HG03025 (cell line): ENCODE results near the gene CLRN2.
"Not testable (repeated sequence)": the region's sequence is repeated elsewhere in the genome, so short reads cannot be mapped to it uniquely, and the experiment has no call there.

ENCODE experiments used
- ATAC-seq: cut with Tn5 transposase; IDR thresholded peaks from one replicate; pipeline ENCODE4 v1.9.1; 2021; ENCODE audit warnings: mild to moderate bottlenecking, moderate library complexity; ENCODE audit not compliant: unreplicated experiment, low FRiP score

Gene CLRN2

DNA sequence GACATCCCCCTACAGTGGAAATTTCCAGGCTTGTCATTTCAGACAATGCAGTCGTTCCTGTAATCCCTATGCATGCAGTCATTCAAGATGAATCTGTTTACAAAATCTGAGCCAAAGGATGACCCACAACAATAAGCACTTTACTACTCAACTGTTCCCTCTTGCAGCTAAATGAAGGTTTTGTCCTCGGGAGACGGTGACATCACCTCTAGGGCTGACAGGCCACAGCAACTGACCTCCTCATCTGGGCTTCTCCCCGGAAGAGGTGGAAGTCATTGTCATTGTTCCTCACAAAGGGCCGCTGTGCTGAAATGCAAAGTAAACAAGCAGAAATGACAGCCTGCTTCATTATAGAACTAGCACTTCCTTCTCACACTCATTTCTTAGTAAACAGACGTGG lies 29.2 kb downstream of the CLRN2 start:
- ATAC-seq: no peak

GRCh38 chr4:17544831-17545234 lies 29.9 kb downstream of the CLRN2 start:
- ATAC-seq: no peak

GRCh38 chr4:17545374-17546140 lies 30.6 kb downstream of the CLRN2 start:
- no peak for ATAC-seq

DNA sequence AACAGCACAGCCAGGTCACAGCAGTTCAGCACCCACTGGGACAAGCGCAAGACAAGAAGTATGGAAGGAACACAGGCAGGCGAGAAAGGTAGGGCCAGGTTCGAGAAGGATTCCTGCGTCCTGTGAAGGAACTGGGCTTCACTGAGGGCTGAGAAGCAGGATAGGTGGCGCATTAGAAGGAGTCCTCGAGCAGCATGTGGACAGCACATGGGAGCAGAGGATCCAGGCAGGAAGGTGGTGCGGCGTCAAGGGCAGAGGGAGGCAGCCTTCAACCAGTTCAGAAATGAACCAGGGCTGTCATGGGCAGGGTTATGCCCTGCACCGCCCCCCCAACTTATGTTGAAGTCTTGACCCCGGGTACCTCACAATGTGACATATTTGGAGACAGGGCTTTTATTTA lies 31.3 kb downstream of the CLRN2 start:
- no peak for ATAC-seq

GRCh38 chr4:17546678-17547077 lies 31.7 kb downstream of the CLRN2 start:
- ATAC-seq: no peak

DNA sequence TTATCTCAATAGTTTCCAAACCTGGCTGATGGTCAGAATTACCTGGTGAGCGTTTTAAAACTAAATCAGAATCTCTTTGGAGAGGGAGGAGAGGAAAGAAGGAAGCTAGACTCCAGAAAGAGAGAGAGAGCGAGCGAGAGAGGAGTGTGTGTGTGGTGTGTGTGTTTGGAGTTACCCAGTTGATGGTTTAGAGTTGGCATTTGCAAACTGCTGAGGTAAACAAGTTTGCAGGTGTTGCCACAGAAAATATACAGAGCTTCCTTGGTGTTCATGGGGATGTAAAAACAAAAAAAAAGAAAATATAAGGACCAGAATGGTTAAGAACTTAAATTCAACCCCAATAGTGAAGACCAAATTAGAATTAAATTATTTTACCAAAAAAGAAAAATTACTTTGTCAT lies 35.6 kb downstream of the CLRN2 start:
- no peak for ATAC-seq

GRCh38 chr4:17552427-17552826 lies 37.5 kb downstream of the CLRN2 start:
- ATAC-seq: no peak

DNA sequence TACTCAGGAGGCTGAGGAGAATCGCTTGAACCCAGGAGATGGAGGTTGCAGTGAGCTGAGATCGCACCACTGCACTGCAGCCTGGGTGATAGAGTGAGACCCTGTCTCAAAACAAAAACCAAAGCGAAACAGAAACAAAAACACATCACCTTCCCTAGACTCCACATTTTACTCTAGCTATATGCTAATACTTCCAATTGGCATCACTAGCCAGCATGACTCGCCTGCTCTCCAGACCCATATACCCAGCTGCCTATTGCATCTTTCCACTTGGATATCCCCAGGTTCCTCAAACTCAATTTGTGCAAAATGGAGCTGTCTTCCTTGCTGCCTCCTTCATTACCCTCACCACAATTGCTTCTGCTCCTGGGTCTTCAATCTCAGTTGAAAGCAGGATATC lies 39.6 kb downstream of the CLRN2 start:
- no peak for ATAC-seq

GRCh38 chr4:17556498-17556897 lies 41.5 kb downstream of the CLRN2 start:
- no peak for ATAC-seq

GRCh38 chr4:17557880-17558279 lies 42.9 kb downstream of the CLRN2 start:
- ATAC-seq: no peak

- ATAC-seq: no peak
Observed at GRCh38 chr4:17558941-17559708, 44.2 kb downstream of the CLRN2 start.

- ATAC-seq: no peak
Observed at GRCh38 chr4:17559709-17560048, 44.7 kb downstream of the CLRN2 start.

DNA sequence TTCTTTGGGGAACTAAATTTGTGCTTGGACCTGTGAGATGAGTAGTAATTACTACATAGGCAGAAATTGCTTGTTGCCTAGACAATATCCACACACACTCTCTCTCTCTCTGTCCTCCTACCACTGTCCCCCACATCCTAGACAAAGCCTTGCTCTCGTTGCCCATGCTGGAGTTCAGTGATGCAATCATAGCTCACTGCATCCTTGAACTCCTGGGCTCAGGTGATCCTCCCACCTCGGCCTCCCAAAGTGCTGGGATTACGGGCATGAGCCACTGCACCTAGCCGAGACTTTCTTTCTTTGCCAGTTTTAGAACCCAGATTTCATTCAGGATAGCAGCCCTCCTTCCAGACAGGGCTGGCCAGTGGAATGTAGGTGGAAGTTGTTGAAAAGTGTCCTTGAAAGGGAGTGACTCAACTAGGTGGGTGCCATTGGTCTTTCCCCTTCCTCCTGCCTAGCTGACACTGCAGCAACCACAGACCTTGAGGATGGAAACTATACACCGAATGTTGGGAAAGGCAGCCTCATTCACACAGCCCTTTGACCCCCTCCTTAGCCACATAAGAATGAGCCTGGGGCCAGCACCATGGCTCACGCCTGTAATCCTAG lies 45.2 kb downstream of the CLRN2 start:
- ATAC-seq: no peak

GRCh38 chr4:17561195-17561909 lies 46.4 kb downstream of the CLRN2 start:
- no peak for ATAC-seq

GRCh38 chr4:17562157-17562556 lies 47.2 kb downstream of the CLRN2 start:
- ATAC-seq: no peak

DNA sequence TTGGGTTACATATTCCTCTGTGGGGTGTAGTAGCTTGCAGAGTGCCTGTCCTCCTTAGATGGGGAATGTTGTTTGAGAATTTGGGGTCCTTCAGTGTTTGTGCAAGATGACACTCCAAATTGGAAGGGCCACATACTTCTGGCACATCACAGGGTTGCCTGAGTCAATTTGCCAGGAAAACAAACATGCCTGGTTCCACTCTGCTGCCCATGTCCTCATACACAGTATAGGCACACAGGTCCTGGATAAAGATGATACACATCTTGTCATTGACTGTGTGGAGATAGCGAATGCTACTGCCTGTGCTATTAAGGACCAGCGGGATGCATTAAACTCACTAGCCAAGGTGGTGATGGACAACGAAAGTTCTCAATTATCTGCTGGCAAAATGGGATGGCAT lies 50.9 kb downstream of the CLRN2 start:
- no peak for ATAC-seq

- ATAC-seq: no peak
Observed at GRCh38 chr4:17567271-17567670, 52.3 kb downstream of the CLRN2 start.

DNA sequence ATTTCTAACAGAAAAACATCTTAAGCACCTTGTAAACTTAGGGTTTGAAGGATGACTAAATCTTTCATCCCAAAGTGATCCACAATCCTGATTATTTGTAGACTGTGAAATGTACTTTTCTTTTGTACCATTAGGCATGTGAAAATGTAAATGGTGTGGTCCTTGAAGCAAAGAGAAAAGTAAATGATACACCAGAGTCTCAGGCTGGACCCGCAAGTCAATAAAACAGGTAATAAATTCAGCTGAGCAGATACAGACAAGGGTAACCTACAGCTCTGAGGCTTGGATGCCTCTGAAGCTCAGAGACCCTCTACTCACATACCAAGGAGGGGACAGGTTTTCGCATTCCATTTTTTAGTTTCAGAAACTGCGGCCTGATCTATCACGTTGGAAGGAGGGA lies 59.2 kb downstream of the CLRN2 start:
- ATAC-seq: no peak

DNA sequence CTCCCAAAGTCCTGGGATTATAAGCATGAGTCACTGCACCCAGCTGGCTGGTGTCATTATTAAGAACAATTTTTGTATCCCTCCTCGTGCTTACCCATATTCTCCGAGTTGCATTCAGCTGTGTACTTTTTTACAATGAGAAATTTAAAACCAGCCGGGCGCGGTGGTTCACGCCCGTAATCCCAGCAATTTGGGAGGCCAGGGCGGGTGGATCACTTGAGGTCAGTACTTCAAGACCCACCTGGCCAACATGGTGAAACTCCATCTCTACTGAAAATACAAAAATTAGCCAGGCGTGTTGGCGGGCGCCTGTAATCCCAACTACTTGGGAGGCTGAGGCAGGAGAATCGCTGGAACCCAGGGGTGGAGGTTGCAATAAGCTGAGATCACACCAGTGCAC lies 60.2 kb downstream of the CLRN2 start:
- ATAC-seq: not testable (repeated sequence)
